SU-DHL-6 (cell line): Measurements from ENCODE around the gene CATSPERB.

Source experiments
- CTCF ChIP-seq: fragments of 200-600 bp; sonication (generic); IDR thresholded peaks from one replicate; pipeline ENCODE4 v1.5.1; 2017; ENCODE audit warnings: antibody characterized with exemption, mild to moderate bottlenecking, low read length, moderate library complexity; ENCODE audit not compliant: insufficient read depth, poor library complexity, severe bottlenecking
- EZH2phosphoT487 ChIP-seq: fragments of 200-600 bp; sonication (generic), shearing (Covaris generic); conservative IDR thresholded peaks from 2 replicates; pipeline ENCODE4 v1.6.1; 2018; ENCODE audit warnings: mild to moderate bottlenecking, antibody characterized with exemption, low read length, moderate library complexity, mixed read lengths

- TF ChIP-seq CTCF (no peak), EZH2phosphoT487 (no peak)
Observed at GRCh38 chr14:91654836-91655235, 77.0 kb downstream of the CATSPERB start.
